Stimulated activated CD8-positive, alpha-beta memory T cell treated with anti-CD3 and anti-CD28 coated beads, Interleukin-4, amount 100 ng/mL, for 24 hours (primary cell): ENCODE measurements around the gene ZFAND6.

ENCODE experiments used
- DNase-seq: peaks from one replicate; pipeline ENCODE4 v3.0.0-alpha.2; 2020; ENCODE audit warnings: low read depth

ZFAND6 gene

DNA sequence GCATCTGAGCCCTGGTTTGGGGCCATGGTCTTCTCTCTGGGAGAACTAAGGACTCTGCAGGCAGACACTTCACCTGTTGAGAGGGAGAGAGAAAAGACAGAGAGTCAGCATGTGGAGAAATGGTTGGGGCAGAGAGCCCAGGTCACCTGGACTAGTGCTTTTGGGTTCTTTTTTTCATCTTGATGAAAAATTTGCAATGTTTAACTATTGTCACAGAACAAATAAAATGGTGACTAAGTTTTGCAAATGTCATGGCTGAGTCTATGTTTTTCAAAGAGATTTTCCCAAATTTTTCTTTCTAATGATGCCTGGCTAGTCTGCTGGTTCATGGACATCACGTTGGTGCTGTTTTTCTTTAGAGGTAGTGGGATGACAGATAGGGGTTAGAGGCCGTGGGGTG is 111.1 kb downstream of the ZFAND6 start:
- no peak for DNase-seq

DNA sequence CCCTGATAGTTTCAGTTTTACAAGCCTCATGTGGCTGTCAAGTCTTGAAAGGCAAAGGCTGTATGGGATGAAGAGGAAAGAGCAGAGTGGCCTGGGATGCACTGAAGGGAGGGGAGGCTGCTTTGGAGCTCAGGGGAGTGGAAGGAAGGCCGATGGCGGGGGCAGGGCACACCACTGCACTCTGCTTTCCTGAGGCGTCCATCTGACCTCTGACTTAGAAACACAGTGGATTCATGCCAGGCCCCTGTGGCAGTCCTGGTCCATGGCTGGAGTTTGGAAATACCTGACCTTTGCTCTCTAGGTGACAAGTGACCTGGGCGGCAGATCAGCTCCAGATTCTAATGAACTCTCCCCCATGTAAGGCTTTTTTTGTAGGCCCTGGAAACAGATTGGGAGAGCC is 112.3 kb downstream of the ZFAND6 start:
- DNase-seq: no peak

DNA sequence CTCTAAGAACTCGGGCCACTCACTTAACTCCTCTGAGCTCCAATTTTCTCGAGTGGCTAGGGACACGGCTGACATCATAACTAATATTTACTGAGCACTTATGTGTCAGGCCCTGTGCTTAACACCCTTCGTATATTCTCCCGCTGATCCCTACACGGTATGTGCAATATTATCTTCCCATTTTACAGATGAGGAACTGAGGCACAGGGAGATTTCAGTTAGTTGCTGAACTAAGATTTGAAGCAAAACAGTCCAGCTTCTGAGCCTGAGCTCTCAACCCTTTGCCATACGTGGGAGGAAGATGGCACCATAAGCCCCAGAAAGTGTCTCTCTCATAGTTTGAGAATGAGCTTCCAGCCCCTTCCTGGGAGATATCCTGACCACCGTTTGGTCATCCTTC is 112.9 kb downstream of the ZFAND6 start:
- no peak for DNase-seq

DNA sequence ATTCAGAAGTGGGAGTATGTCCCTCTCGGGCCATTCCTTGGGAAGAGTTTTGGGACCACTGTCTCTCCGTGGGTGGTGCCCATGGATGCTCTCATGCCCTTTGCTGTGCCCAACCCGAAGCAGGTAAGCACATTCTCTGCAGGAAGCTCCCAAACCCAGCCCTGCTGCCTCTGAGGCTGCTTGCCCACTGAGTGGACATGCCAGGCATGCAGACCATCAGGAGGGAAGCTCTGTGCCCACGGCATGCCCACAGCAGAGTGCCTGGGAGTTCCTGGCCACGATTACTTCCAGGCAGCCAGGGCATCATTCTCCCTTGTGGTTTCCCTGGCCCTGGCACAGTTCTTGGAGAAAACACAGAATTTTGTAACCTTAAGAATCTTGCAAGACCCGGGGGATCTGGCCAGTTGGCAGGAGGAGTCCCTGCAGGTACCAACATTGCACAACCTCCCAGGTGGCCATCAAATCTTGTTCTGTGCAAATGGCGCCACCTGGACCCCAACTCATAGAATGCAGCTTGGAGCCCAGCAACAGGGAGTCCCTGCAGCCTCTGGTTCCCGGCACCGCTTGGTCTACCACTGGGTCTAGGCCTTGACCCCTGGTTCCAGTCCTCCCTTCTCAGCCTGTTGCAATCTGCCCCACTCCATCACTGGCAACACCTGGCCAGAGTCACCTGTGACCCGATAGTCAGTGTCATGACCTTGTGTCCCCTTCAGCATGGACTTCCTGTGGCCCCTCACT is 113.7 kb downstream of the ZFAND6 start:
- DNase-seq: peak; percentile 48

DNA sequence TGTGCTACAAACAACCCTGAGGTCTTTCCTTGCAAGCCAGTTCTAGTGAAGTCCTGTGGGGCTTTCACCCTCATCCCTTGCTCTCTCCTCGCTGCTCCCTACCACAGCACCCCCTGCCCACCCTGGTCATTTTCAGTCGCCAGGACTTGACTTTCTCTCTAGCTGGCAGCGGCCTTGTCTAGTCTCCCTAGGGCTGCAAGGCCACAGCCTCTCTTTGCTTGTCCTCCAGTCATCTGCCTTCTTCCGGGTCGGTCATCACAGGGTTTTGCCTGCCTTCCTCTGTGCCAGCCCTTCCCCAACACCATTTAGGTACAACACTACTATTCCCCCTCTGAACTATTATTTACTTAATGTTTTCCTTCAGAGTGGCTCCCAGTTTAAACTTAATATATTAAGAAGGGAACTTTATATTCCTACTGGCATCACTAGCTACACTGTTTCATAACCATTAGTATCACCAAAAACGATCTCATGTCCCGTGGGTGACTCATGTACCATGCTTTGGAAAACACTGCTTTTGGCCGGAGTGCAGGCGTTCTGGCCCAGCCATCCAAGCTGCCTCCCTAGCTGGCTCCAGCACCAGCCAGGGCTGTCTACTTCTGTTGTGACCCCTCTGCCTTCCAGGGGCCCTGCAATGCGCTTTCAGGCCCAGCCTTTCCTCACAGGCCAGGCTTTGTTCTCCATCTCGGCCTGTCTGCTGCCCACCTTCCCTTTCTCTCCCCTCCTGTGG is 114.7 kb downstream of the ZFAND6 start:
- DNase-seq: no peak

DNA sequence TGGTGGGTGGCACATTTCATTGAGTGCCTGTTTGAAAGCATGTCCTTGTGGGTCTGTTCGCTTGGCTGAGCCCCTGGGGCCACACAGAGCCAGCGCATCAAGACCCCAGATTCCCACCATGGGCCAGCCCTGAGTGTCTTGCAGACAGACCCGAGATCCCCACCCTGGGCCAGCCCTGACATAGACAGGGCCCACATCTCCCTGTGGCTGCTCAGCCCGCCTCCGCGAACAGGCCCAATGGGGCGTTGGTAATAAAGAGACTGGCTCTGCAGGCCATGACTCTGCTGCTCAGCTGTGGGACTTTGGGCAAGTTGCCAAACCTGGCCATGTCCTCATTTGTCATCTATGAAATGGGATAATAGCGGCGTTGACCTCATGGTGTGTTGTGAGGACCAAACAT is 116.0 kb downstream of the ZFAND6 start:
- no peak for DNase-seq

DNA sequence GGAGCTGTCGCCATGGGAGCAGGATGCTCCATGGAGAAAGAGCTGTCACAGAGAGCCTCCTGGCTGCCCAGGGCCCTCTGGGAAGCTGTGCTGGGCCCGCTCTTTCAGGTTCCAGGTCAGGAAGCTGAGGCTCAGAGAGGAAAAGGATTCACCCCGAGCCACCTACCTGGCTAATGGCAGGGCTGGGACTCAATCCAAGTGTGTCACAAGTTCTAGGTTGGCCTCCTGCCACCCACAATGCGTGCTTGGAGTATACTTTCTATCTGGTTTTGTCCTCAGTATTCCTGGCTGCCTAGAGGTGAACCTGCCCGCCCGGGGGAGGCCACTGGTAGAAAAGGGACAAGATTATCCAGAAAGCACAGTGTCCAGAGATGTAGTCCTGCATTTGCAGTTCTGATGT is 117.0 kb downstream of the ZFAND6 start:
- no peak for DNase-seq

DNA sequence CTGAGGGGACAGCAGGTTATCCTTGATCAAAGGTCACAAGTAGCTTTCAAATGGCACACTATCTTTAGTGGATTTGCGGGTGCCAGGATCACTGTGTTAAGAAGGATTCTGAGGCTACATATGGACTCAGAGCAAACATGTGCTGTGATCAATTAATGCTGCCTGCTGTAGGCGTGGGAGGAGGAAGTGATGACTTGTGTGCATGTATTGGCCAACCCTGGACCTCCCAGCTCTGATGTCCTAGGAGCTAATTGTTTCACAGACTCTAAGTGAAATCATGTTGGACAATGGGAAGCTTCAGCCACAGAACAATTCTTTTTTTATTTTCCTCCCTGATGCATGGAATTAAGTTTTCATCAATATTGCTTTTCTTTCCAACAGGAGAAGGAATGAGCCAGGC is 117.7 kb downstream of the ZFAND6 start:
- no peak for DNase-seq

DNA sequence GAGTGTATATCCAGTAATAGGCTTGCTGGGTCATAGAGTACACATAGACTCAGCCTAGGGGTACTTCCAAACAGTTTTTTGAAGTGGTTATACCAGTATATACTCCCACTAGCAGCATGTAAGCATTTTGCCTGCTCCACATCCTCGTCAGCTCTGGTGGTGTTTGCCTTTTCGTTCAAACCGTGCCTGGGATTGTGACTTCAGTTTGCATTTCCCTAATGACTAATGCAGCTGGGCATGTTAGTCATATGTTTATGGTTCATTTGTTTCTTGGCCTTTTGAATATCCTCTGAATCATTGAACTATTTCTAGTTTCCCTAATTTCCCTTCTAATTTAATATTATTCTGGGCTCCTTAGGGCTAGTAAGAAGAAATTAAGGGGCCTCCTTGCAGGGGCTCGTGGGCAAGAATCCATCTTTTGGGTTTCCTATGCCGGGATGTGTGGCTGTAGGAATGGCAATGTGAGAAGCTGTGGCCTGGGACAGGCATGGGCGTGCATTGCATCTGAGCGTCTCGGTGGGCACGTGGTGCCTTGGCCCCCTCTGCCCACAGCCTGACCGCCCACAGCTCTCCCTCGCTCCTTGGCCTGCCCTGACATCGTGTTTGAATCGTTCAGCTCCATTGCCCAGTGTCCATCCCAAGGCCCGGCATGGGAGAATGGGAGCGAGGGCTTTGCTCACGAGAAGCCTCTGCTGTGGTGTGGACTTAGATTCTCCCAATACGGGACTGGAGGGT is 119.7 kb downstream of the ZFAND6 start:
- no peak for DNase-seq

DNA sequence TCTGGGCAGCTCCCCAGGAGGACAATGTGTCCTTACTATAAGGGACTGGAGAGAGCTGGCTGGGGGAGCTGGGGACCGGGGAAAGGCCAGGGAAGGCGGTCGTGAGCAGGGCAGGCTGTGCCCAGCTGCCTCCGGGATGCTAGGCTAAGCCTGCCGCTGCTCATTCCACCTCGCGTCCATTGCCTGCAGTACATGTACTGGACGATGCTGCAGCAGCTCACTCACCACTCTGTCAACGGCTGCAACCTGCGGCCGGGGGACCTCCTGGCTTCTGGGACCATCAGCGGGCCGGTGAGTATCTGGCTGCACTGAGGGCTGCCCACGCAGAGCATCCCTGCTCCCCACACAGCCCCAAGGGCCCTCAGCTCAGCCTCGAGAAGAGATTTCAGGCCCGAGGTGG is 120.5 kb downstream of the ZFAND6 start:
- no peak for DNase-seq

DNA sequence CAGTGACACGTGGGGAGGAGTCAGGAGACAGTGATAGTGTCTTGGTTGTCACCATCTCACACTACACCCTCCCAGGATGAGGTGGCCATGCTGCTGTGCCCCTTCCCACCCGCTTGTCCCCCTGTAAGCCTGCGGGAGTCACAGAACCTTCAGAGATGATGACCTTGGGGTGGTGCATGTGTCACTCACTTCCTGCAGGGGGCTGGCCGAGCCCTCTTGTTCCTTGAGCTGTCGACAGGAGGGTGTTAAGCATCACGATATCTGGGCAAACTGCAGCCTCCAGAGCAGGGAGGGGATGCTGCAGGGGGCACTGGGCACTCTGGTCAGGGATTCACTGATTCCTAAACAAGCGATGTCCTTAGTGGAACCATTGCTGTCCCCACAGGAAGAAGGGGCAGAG is 121.0 kb downstream of the ZFAND6 start:
- DNase-seq: no peak

DNA sequence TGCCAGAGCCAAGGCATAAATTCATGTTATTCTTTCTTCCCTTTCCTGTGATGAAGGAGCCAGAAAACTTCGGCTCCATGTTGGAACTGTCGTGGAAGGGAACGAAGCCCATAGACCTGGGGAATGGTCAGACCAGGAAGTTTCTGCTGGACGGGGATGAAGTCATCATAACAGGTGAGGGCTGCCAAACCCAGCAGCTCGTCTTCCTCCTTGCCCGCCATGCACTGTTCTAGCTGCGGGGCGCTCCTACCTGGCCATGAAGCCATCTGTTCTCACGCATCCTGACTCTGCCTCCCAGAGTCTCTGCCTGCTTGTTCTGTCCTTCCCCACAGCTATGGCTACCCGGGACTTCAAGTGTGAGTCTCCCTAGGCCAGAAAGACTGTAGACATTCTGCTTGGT is 121.5 kb downstream of the ZFAND6 start:
- no peak for DNase-seq

DNA sequence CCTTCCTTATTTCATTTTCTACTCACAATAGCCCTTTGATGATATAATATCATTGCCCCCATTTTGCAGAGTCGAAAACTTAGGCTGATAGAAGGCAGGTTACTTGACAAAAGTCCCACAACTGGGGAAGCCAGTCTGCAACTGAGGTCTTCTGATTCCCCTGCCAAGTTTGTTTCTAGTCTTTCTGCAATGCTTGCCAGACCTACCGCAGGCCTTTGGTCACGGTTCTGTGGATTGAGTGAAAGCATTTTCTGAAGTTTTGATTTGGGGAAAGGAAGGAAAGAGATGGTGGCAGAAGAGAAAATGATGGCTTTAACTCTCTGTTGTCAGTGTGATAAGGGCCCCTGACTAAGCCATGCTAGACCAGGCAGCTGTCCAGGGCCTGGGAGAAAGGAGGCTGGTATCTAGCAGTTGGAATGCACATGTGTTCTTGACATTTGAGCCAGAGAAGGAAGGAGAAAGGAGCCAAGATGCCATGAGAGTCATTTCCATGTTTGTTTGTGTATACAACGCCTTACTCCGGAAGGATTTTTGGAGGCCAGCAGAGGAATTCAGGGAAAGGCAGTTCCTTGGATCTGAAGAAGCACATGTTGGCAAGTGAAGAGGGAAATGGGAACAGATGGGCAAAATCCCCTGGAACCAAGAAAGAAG is 123.3 kb downstream of the ZFAND6 start:
- DNase-seq: no peak

DNA sequence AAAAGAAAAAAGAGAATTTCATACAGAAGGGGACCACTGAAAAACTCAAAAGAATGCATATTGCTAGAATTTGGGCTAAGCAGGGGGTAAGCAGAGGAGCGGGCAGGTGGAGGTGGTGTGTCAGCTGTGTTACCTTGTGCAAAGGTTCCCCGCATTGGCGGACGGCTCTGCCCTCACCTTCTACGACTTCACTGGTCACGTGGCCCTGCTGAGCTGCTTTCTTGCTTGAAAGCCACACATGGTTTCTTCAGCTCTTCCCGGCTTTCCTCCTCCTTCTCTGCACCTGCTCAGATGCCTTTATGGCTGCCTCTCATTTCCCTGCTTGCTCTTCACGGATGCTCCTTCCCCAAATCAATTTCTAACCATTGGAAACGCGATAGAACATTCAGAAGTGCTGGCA is 123.8 kb downstream of the ZFAND6 start:
- DNase-seq: no peak

DNA sequence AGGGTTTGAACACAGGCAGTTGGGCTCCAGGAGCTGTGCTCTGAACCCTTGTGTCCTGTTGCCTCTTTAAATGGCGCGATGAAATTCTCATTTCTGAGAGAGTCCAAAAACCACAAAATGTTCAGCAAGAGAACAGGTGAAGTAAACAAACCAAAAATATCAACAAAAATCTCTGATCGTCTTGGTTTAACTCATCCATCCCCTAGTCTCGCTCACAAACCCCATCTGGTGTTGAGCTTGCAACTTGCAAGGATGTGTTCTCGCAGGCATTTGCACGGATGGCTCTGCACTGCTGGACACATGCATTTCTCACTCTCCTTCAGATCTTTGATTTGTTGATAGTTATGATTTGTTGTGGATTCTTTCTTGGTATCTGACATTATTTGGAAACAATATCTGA is 124.4 kb downstream of the ZFAND6 start:
- DNase-seq: no peak

DNA sequence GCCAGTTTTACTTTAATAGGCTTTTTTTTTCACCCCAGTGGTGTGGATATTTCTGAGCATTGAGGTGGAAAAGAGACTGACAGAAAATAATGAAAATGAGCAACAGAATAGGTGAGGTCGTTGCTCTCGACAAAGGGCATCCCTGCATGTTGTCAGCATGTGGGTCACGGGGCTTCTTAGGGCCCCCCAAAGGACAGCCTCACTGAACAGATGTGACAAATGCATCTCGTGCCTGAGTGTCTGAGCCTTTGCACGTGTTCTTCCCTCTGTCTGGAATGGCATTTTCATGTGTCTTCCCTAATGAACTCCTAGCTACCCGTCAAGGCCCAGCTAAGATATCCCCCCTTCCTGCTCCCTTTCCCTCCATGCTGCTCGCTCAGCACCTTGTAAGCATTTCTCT is 125.1 kb downstream of the ZFAND6 start:
- no peak for DNase-seq

DNA sequence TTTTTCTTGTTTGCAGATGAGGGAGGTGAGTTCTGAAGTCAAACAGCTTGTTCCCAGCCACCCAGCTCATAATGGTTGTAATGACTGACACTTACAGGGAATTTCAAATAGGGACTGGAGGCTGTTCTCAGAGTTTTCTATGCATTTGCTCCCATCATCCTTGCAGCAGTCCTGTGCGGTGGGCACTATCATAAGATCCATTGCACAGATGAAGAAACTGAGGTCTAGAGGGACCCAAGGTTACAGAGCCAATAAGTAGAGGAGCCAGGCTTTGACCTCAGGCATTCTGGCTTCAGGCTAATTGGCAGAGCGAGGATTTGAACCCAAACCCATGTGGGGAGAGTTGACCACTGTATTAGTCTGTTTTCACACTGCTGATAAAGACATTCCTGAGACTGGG is 125.7 kb downstream of the ZFAND6 start:
- DNase-seq: no peak

DNA sequence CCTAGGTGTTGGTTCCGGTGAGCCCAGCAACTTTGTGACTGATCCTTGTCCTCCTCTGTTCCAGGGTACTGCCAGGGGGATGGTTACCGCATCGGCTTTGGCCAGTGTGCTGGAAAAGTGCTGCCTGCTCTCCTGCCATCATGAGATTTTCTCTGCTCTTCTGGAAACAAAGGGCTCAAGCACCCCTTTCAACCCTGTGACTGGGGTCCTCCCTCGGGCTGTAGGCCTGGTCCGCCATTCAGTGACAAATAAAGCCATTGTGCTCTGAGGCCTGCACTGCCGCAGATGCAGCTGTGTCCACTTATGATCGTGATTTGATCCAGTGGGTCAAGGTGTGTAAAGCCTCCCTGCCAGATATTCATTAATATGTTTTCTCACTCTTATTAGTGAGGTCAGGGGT is 126.6 kb downstream of the ZFAND6 start:
- DNase-seq: no peak

DNA sequence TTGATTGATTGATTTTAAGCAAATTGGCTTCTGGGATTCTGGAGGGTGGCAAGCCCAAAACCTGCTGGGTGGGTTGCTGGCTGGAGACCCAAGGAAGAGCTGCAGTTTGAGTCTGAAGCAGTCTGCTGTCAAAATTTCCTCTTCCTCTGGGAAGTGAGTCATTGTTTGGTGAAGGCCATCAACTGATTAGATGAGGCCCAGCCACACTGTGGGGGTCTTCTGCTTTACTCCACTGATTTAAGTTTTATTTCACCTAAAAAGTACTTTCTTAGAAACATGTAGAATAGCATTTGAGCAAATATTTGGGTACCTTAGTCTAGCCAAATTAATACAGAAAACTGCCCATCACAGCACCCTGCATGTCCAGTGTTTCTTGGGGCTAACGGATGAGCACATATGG is 127.1 kb downstream of the ZFAND6 start:
- DNase-seq: no peak
